IMR-90 (cell line): Measurements from ENCODE around the gene SPAG16.

ENCODE experiments used
- BHLHE40 ChIP-seq: fragments of 150-350 bp; IDR thresholded peaks from 2 replicates; pipeline ENCODE4 v1.6.1; 2016; ENCODE audit warnings: mild to moderate bottlenecking, low read depth, low read length
- CEBPB ChIP-seq: IDR thresholded peaks from 2 replicates; pipeline ENCODE4 v1.6.1; 2012; ENCODE audit warnings: low read depth, low read length, improper control_type of control experiment
- FOS ChIP-seq: fragments of 150-350 bp; IDR thresholded peaks from 2 replicates; pipeline ENCODE4 v1.6.1; 2016; ENCODE audit warnings: low read depth, low read length
- MAFK ChIP-seq: IDR thresholded peaks from 2 replicates; pipeline ENCODE4 v1.6.1; 2012; ENCODE audit warnings: low read depth, low read length, improper control_type of control experiment
- MAZ ChIP-seq: IDR thresholded peaks from 2 replicates; pipeline ENCODE4 v1.6.1; 2012; ENCODE audit warnings: low read depth, mild to moderate bottlenecking, low read length, improper control_type of control experiment, moderate library complexity, borderline replicate concordance
- MXI1 ChIP-seq: IDR thresholded peaks from 2 replicates; pipeline ENCODE4 v1.6.1; 2012; ENCODE audit warnings: low read depth, mild to moderate bottlenecking, low read length, moderate library complexity, borderline replicate concordance
- NFE2L2 ChIP-seq: fragments of 150-350 bp; IDR thresholded peaks from 2 replicates; pipeline ENCODE4 v1.6.1; 2016; ENCODE audit warnings: low read depth, mild to moderate bottlenecking, low read length
- POLR2A ChIP-seq: IDR thresholded peaks from 2 replicates; pipeline ENCODE4 v1.6.1; 2012; ENCODE audit warnings: mild to moderate bottlenecking, low read depth, low read length
- RAD21 ChIP-seq: IDR thresholded peaks from 2 replicates; pipeline ENCODE4 v1.6.1; 2012; ENCODE audit warnings: low read length, improper control_type of control experiment
- RFX5 ChIP-seq: IDR thresholded peaks from 2 replicates; pipeline ENCODE4 v1.8.0; 2012; ENCODE audit warnings: low read depth, mild to moderate bottlenecking, low read length, moderate library complexity
- SMC3 ChIP-seq: fragments of 150-350 bp; IDR thresholded peaks from 2 replicates; pipeline ENCODE4 v1.6.1; 2016; ENCODE audit warnings: low read depth, mild to moderate bottlenecking, antibody characterized with exemption, low read length, moderate library complexity
- TF ChIP-seq, protein P1 (sequence below): conservative IDR thresholded peaks from 2 replicates; pipeline ENCODE4 v1.5.1; 2012; ENCODE audit warnings: mild to moderate bottlenecking, low read depth, low read length, improper control_type of control experiment
- TF ChIP-seq, protein P2 (sequence below): fragments of 150-350 bp; IDR thresholded peaks from 2 replicates; pipeline ENCODE4 v1.6.1; 2017; ENCODE audit warnings: mild to moderate bottlenecking, antibody characterized with exemption, low read length, low read depth
- TF ChIP-seq, protein P3 (sequence below): fragments of 150-350 bp; IDR thresholded peaks from 2 replicates; pipeline ENCODE4 v1.6.1; 2016; ENCODE audit warnings: low read depth, mild to moderate bottlenecking, low read length, moderate library complexity, borderline replicate concordance

DNA sequence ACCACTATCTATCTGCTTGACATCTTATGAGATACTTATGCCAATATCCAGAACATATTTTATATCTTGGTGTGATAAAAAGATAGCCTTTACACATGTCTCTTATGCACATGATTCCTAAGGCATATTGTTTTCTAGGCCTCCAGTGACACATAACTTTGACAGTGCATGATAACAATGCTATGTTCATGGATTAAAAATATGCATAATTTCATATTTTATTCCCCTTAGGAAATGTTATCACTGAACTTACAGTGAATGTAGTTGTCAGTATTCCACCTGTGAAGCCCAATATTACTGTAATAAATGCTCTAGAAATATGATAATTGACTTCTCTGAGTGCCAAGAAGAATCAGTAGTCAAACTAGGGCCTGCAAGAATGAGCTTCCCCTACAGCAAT, 532.3 kb downstream of the SPAG16 start:
- TF ChIP-seq, protein P1, sequence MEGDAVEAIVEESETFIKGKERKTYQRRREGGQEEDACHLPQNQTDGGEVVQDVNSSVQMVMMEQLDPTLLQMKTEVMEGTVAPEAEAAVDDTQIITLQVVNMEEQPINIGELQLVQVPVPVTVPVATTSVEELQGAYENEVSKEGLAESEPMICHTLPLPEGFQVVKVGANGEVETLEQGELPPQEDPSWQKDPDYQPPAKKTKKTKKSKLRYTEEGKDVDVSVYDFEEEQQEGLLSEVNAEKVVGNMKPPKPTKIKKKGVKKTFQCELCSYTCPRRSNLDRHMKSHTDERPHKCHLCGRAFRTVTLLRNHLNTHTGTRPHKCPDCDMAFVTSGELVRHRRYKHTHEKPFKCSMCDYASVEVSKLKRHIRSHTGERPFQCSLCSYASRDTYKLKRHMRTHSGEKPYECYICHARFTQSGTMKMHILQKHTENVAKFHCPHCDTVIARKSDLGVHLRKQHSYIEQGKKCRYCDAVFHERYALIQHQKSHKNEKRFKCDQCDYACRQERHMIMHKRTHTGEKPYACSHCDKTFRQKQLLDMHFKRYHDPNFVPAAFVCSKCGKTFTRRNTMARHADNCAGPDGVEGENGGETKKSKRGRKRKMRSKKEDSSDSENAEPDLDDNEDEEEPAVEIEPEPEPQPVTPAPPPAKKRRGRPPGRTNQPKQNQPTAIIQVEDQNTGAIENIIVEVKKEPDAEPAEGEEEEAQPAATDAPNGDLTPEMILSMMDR: no peak
- TF ChIP-seq BHLHE40 (no peak), RAD21 (no peak), FOS (no peak), SMC3 (no peak), CEBPB (no peak), NFE2L2 (no peak), POLR2A (no peak), RFX5 (no peak), MXI1 (no peak), MAZ (no peak), MAFK (no peak)
- TF ChIP-seq, protein P2, sequence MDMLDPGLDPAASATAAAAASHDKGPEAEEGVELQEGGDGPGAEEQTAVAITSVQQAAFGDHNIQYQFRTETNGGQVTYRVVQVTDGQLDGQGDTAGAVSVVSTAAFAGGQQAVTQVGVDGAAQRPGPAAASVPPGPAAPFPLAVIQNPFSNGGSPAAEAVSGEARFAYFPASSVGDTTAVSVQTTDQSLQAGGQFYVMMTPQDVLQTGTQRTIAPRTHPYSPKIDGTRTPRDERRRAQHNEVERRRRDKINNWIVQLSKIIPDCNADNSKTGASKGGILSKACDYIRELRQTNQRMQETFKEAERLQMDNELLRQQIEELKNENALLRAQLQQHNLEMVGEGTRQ: no peak
- TF ChIP-seq, protein P3, sequence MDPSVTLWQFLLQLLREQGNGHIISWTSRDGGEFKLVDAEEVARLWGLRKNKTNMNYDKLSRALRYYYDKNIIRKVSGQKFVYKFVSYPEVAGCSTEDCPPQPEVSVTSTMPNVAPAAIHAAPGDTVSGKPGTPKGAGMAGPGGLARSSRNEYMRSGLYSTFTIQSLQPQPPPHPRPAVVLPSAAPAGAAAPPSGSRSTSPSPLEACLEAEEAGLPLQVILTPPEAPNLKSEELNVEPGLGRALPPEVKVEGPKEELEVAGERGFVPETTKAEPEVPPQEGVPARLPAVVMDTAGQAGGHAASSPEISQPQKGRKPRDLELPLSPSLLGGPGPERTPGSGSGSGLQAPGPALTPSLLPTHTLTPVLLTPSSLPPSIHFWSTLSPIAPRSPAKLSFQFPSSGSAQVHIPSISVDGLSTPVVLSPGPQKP: no peak
